Transverse colon (tissue), 3 donors: ENCODE results near the gene POTEI.
"Not testable (repeated sequence)": the region's sequence is repeated elsewhere in the genome, so short reads cannot be mapped to it uniquely, and the experiment has no call there.

Experiments used
- CTCF ChIP-seq, 5 experiments: fragments of 200-600 bp in 3 of 5; fragments of 450-650 bp in 2 of 5; sonication (generic) in 3 of 5; IDR thresholded peaks; 1 replicate in 2 of 5; 2 replicates in 3 of 5; pipeline ENCODE4 v1.5.1; 2016 to 2017; ENCODE audit warnings: antibody characterized with exemption in 5 of 5, inconsistent platforms in 3 of 5, mild to moderate bottlenecking in 2 of 5, moderate library complexity in 1 of 5
- POLR2A ChIP-seq: fragments of 450-650 bp; IDR thresholded peaks from one replicate; pipeline ENCODE4 v1.6.1; 2016; ENCODE audit warnings: antibody characterized with exemption, mild to moderate bottlenecking, moderate library complexity

- not testable (repeated sequence) for TF ChIP-seq POLR2A; CTCF (IDR thresholded peaks at IDR 0.05)
Measured at GRCh38 chr2:130543785-130544528, 34.8 kb upstream of the POTEI start.
